22Rv1 (cell line): ENCODE data around the gene CYFIP2.

Experiments used
- H3K27ac ChIP-seq: fragments of 450-650 bp; 2 replicates; pipeline ENCODE4 v1.5.1; 2017
- CTCF ChIP-seq: fragments of 450-650 bp; IDR thresholded peaks from 2 replicates; pipeline ENCODE4 v1.5.1; 2017; ENCODE audit warnings: mild to moderate bottlenecking
- ZFX ChIP-seq: fragments of 450-650 bp; IDR thresholded peaks from 2 replicates; pipeline ENCODE4 v1.6.1; 2017; ENCODE audit warnings: antibody characterized with exemption, borderline replicate concordance

CYFIP2 gene

GRCh38 chr5:157443041-157443549, 177.2 kb downstream of the CYFIP2 start:
- TF ChIP-seq CTCF = no peak
- no peak for TF ChIP-seq ZFX
- no peak overlapping the region for H3K27ac ChIP-seq

GRCh38 chr5:157444224-157444623, 178.3 kb downstream of the CYFIP2 start:
- H3K27ac ChIP-seq = no peak overlapping the region
- TF ChIP-seq ZFX (no peak), CTCF (no peak)
